GM19468 (cell line): ENCODE results near the gene LDLRAD1.
"Not testable (repeated sequence)": the region's sequence is repeated elsewhere in the genome, so short reads cannot be mapped to it uniquely, and the experiment has no call there.

Source experiments
- ATAC-seq: cut with Tn5 transposase; IDR thresholded peaks from one replicate; pipeline ENCODE4 v1.9.1; 2021; ENCODE audit warnings: mild to moderate bottlenecking, moderate library complexity, moderate number of reproducible peaks; ENCODE audit not compliant: unreplicated experiment; ENCODE audit errors: extremely low read depth

LDLRAD1 gene

DNA sequence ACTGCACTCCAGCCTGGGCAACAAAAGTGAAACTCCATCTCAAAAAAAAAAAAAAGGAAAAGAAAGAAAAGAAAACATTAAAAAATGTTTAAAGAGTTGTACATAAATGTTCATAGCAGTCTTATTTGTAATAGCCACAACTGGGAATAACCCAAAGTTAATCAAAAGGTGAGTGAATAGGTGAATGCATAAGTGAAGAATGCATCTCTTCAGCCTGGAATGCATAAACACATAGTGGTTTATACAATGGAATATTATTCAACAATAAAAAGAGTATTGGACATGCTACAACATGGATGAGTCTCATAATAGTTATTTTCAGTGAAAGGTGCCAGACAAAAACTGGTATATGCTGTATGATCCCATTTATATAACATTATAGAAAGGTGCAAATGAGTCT, 18.1 kb downstream of the LDLRAD1 start:
- ATAC-seq: no peak

DNA sequence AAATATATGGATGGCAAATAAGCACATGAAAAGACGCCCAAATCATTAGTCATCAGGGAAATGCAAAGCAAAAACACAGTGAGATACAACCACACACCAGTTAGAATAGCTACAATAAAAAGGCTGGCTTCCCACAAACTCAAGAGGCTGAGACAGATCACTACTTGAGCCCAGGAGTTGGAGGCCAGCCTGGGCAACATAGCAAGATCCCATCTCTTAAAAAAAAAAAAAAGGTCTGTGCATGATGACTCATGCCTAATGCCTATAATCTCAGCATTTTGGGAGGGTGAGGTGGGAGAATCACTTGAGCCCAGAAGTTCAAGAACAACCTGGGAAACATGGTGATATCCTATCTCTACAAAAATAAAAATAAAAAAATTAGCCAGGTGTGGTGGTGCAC, 19.8 kb downstream of the LDLRAD1 start:
- ATAC-seq: no peak

GRCh38 chr1:53995683-53996082, 22.3 kb downstream of the LDLRAD1 start:
- ATAC-seq: no peak

- not testable (repeated sequence) for ATAC-seq
These were observed 23.5 kb downstream of the LDLRAD1 start for GRCh38 chr1:53994516-53994915.

GRCh38 chr1:53992085-53992874, 25.7 kb downstream of the LDLRAD1 start:
- no peak for ATAC-seq

DNA sequence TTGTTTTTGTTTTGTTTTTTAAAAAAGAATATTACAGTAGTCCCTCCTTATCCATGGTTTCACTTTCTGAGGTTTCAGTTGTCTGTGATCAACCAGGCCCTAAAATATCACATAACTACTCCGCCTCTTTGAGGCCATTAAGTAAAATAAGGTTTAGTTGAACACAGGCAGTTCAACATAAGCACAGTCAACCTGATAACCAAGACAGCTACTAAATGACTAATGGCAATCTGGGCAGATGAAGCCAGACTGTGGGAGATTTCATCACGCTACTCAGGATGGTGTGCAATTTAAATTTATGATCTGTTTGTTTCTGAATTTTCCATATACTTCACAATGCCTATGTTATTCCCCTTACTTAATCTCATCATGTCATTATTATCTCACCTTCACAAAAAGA, 30.1 kb downstream of the LDLRAD1 start:
- ATAC-seq: no peak

GRCh38 chr1:53986458-53986857, 31.5 kb downstream of the LDLRAD1 start:
- no peak for ATAC-seq

- no peak for ATAC-seq
These were observed 33.3 kb downstream of the LDLRAD1 start for GRCh38 chr1:53984726-53985125.

DNA sequence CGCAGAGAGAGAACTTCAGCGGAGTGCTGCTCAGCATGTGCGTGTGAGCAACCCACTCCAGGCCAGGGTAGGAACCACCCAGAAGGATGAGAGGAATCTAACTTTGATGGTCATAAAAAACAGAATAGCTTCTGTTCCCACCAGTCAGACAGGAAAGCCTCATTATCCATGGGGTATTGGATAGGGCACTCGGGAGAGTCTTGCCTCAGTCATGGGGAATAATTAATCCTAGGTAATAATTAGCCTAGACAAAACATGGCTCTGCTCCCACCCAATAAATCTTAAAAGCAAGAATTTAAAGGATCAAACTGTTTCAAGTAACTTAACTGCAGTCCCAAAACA, 35.3 kb downstream of the LDLRAD1 start:
- no peak for ATAC-seq

DNA sequence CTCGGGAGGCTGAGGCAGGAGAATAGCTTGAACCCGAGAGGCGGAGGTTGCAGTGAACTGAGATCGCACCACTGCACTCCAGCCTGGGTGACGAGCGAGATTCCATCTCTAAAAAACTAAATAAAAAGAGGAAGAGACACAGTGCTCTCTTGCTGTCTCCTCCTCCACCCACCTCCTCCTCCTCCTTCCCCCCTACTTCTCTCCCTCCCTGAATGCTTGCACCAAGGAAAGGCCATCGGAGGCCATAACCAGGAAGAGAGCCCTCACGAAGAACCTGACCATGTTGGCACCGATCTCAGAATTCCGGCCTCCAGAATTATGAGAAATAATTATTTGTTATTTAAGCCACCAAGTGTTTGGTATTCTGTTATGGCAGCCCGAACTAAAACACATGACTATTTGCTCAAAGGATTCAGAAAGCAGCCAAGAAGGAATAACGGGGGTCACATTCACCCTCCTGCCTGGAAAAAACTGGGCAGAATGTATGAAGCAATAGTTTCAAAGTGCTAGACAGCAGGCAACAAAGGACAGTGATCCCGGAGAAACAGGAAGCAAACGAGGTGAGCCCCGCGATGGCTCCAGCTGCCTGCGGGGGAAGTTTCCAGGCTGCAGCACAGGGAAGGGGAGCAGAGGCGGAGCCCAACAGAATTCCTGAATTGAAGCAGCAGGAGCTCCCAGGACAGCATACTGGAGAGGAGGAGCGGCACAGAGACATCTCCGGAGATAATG, 35.8 kb downstream of the LDLRAD1 start:
- no peak for ATAC-seq

DNA sequence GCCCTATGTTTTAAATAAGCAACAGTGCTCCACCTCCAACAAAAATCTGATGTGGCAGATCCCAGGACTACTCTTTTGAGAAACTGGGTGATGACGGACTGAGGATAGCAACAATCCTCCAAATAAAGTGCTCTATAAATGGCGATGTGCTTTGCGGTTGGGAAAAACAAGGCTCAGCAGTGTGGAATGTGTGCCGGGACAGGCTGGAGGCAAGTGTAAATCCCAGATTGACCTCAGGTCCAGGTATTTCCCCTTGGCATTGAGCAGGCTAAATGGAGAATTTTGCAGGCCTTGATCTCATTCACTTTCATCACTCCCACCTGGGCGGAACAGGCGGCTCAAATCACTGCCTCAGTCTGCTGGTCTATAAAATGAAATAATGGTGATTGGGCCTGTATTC, 36.8 kb downstream of the LDLRAD1 start:
- no peak for ATAC-seq

DNA sequence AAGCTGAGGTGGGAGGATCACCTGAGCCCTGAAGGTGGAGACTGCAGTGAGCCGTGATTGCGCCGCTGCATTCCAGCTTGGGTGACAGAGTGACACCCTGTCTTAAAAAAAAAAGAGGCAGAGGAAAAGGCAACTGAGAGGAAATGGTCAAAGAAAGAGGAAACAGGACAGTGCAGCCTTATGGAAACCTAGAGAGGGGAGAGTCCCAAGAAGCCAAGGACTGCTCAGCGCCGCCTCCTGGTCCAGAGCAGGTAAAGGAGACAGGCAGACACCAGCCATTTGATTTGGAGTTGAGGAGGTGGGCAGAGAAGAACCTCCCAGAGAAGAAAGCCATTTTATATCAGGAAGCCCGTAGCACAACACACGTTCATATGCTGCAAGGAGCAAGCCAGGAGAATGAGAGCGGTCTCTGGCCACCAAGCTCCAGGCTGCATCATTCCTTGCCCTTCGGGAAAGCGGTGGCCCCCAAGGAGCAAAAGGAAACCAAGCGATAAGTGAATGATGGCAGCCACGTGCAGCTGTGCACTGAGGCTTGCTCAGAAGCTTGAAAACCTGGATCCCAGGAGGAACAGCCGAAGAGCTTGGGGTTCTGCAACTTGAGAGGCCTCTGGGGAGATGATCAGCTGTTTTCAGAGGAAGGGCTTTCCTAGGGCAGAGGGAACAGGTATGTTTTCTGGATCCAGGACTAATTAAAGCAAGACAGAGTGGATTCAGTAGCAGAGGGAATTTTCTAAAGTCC, 38.1 kb downstream of the LDLRAD1 start:
- no peak for ATAC-seq

GRCh38 chr1:53975861-53976260, 42.1 kb downstream of the LDLRAD1 start:
- ATAC-seq: no peak

DNA sequence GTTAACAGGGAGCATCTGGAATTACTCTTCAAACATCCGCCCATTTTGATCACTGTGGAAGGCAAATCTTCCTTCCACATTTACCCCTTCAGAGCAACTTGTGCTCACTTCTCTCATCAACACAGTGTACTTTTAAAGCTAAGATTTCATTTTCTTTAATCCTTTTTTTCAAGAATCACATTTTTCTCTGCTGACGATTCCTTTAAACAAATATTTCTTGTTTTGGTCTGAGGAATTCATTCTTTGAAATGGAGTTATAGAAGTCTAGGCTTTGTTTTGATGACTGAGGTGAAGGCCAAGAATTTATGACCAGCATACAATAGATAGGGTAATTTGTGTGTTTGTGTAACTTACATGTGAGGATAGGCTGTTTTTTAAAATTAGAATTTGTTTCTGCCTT, 46.3 kb downstream of the LDLRAD1 start:
- no peak for ATAC-seq

DNA sequence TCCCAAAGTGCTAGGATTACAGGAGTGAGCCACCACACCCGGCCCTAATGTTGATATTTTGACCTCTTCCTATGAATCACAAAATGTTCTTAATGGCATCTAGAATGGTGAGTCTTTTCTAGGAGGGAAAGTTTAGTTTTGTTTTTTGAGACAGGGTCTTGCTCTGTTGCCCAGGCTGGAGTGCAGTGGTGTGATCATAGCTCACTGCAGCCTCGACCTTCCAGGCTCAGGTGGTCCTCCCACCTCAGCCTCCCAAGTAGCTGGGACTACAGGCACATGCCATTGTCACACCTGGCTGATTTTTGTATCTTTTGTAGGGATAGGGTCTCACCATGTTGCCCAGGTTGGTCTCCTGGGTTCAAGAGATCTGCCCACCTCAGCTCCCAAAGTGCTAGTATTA, 48.7 kb downstream of the LDLRAD1 start:
- ATAC-seq: not testable (repeated sequence)

DNA sequence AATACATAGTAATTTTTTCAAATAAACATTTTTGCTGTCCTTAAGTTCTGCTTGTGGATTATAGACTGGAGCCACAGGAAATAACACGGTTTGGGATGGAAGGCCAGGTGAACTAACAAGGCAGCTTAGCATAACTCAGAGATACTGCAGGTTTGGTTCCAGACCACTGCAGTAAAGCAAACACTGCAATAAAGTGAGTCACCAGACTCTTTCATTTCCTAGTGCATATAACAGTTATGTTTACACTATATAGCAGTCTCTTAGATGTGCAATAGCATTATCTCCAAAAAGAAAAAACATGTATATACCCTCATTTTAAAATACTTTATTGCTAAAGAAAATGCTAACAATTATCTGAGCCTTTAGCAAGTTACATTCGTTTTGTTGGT, 49.9 kb downstream of the LDLRAD1 start:
- no peak for ATAC-seq

- ATAC-seq: no peak
These were observed 50.4 kb downstream of the LDLRAD1 start for GRCh38 chr1:53967409-53968124.

GRCh38 chr1:53966794-53967193, 51.2 kb downstream of the LDLRAD1 start:
- no peak for ATAC-seq

DNA sequence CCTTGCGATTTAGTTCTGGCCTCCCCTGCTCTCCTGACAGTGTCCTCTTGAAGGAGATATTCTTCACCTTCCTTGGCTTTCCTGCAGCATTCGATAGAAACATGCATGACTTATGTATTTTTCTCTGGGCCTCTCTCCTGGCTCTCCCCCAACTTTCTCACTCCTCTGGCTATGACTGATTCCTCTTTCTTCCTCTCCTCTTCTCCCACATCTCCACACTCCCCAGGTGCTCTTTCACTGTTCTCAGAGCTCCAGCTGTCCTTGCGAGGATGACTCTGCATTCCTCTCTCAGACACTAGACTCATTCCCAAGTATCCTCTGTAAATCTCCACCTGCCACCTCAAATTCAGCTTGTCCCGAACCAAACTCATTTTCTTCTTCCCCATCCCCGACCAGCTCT, 53.9 kb downstream of the LDLRAD1 start:
- no peak for ATAC-seq

DNA sequence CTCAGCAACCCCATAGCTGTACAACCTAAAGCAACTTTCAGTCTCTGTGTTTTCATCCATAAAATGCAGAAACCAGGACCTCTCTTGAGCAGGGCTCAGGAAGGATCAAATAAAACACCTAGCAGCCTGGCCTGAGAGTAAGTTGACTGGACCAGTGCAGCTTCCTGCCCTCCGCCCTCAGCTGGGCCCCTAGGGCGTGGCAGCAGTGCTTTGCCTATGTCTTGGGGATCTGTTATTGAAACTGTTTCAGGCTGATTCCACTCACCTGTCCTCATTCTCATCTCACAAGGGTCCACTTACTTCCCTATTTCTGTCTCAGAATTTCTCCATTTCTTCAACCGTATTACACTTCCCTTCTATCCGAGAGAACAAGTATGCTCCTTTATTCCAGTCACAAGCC, 54.5 kb downstream of the LDLRAD1 start:
- ATAC-seq: no peak

- no peak for ATAC-seq
These were observed 55.6 kb downstream of the LDLRAD1 start for GRCh38 chr1:53962395-53962794.
